ENCODE measurements around the gene NRXN3.

The NRXN3 gene

GRCh38 chr14:78614593-78614992, 444.4 kb downstream of the NRXN3 start:
- H3K4me3 ChIP-seq (ENCODE audit: low read depth, low read length): no peak overlapping the region

- no peak overlapping the region for H3K4me3 ChIP-seq (ENCODE audit: low read depth, low read length)
These were observed 447.6 kb downstream of the NRXN3 start for GRCh38 chr14:78617735-78618134.

- no peak overlapping the region for H3K4me3 ChIP-seq (ENCODE audit: low read depth, low read length)
These were observed 448.2 kb downstream of the NRXN3 start for GRCh38 chr14:78618368-78618767.

GRCh38 chr14:78627114-78627513, 456.9 kb downstream of the NRXN3 start:
- no peak overlapping the region for H3K4me3 ChIP-seq (ENCODE audit: low read depth, low read length)

- H3K4me3 ChIP-seq (ENCODE audit: low read depth, low read length): no peak overlapping the region
These were observed 461.4 kb downstream of the NRXN3 start for GRCh38 chr14:78631551-78631950.

GRCh38 chr14:78633752-78634151, 463.6 kb downstream of the NRXN3 start:
- H3K4me3 ChIP-seq (ENCODE audit: low read depth, low read length): no peak overlapping the region

- H3K4me3 ChIP-seq (ENCODE audit: low read depth, low read length): no peak overlapping the region
These were observed 467.3 kb downstream of the NRXN3 start for GRCh38 chr14:78637489-78637888.

- no peak overlapping the region for H3K4me3 ChIP-seq (ENCODE audit: low read depth, low read length)
These were observed 467.8 kb downstream of the NRXN3 start for GRCh38 chr14:78637908-78638475.

- no peak overlapping the region for H3K4me3 ChIP-seq (ENCODE audit: low read depth, low read length)
These were observed 468.8 kb downstream of the NRXN3 start for GRCh38 chr14:78638926-78639325.

- H3K4me3 ChIP-seq (ENCODE audit: low read depth, low read length): no peak overlapping the region
These were observed 474.8 kb downstream of the NRXN3 start for GRCh38 chr14:78644824-78645559.

- no peak overlapping the region for H3K4me3 ChIP-seq (ENCODE audit: low read depth, low read length)
These were observed 482.6 kb downstream of the NRXN3 start for GRCh38 chr14:78652727-78653126.

- no peak overlapping the region for H3K4me3 ChIP-seq (ENCODE audit: low read depth, low read length)
These were observed 483.0 kb downstream of the NRXN3 start for GRCh38 chr14:78653173-78653572.

- no peak overlapping the region for H3K4me3 ChIP-seq (ENCODE audit: low read depth, low read length)
These were observed 487.3 kb downstream of the NRXN3 start for GRCh38 chr14:78657451-78657850.

- no peak overlapping the region for H3K4me3 ChIP-seq (ENCODE audit: low read depth, low read length)
These were observed 494.7 kb downstream of the NRXN3 start for GRCh38 chr14:78664841-78665240.

- no peak overlapping the region for H3K4me3 ChIP-seq (ENCODE audit: low read depth, low read length)
These were observed 496.3 kb downstream of the NRXN3 start for GRCh38 chr14:78666336-78667056.

GRCh38 chr14:78667141-78667540, 497.0 kb downstream of the NRXN3 start:
- H3K4me3 ChIP-seq (ENCODE audit: low read depth, low read length): no peak overlapping the region

GRCh38 chr14:78673845-78674244, 503.7 kb downstream of the NRXN3 start:
- H3K4me3 ChIP-seq (ENCODE audit: low read depth, low read length): no peak overlapping the region

GRCh38 chr14:78674820-78675219, 504.6 kb downstream of the NRXN3 start:
- no peak overlapping the region for H3K4me3 ChIP-seq (ENCODE audit: low read depth, low read length)

GRCh38 chr14:78683206-78683605, 513.0 kb downstream of the NRXN3 start:
- H3K4me3 ChIP-seq (ENCODE audit: low read depth, low read length): no peak overlapping the region

GRCh38 chr14:78683981-78684380, 513.8 kb downstream of the NRXN3 start:
- no peak overlapping the region for H3K4me3 ChIP-seq (ENCODE audit: low read depth, low read length)

GRCh38 chr14:78688503-78688902, 518.3 kb downstream of the NRXN3 start:
- no peak overlapping the region for H3K4me3 ChIP-seq (ENCODE audit: low read depth, low read length)

GRCh38 chr14:78690836-78691235, 520.7 kb downstream of the NRXN3 start:
- H3K4me3 ChIP-seq (ENCODE audit: low read depth, low read length): no peak overlapping the region

Measured in iPS-11a (cell line).